ENCODE results near the gene MED13L. TPM values are rescaled to one million over a fixed set of nuclear protein-coding genes. Genes with fewer than 3 reads are reported as not detected.

MED13L gene
- polyA plus RNA-seq, 1 of the 3 experiments (the other 2 are of a cell fraction), result 17.1 TPM

DNA sequence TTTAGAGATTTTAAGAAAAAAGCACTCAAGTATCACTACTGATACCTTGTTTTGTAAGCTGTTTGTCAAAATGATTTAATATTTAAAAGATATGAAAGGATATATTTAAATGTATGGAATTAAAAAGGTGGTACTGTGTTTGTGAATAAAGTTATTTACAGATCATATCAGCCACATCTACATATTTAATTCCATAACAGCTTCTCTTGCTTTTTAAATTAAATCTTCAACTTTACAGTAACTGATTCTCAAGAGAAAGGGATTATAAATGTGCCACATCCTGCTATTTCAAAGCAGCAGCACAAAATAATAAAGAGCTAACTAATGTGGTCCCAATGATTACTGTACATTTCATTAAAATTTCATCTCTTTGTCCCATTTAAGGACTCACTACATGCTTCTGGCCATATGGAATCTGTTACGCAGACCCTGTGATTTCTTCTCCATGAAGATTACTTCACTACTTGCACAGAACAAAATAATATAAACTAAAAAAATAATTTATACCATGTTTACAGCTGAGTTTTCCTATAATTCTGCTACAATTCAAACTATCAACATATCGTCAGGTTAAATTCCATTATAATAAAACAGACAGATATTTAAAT is 117.8 kb downstream of the MED13L start:
- ChIA-PET POLR2A (no interaction called here), CTCF (interaction anchor here (0.7 to 1.9 kb wide), 5 partner anchors 11 to 550 kb away, joined by 3 to 8 read pairs (median 4); no protein-coding TSS in a partner anchor)
- no peaks in the 10 kb centered on the region for H3K27me3 ChIP-seq (ENCODE audit: insufficient read depth)
- H2AFZ ChIP-seq (ENCODE audit: low read depth), result no peak overlapping the region
- H3K9me2 ChIP-seq, result no peaks in the 10 kb centered on the region
- H3K9ac ChIP-seq, result no peak overlapping the region
- peaks cover 100% of the 10 kb centered on the region for H4K20me1 ChIP-seq (ENCODE audit: insufficient read depth)
- peak overlapping the region; percentile 55 to 67; a peak in 3 of 4 replicates for H3K27ac ChIP-seq (ENCODE audit: low read depth in 2 of 2, low read length in 1 of 2)
- TF ChIP-seq TCF12 (IDR thresholded peaks at IDR 0.05) (0 out of 2 replicates have a peak, but pooled peaks have one; percentile 4), MXI1 (IDR thresholded peaks at IDR 0.05; ENCODE audit: low read depth, low read length) (no peak)
- H3K4me2 ChIP-seq, result no peak overlapping the region
- H3K4me3 ChIP-seq (ENCODE audit: low read depth in 2 of 2, low read length in 1 of 2), result no peak overlapping the region
- no peak for DNase-seq
- peaks cover 31% of the 10 kb centered on the region for H3F3A ChIP-seq (replicated peaks; ENCODE audit: insufficient read depth)
- peaks cover 40 to 41% of the 10 kb centered on the region in 2 experiments; a peak in 3 of 4 replicates for H3K4me1 ChIP-seq (ENCODE audit: control insufficient read depth in 1 of 2, insufficient read depth in 2 of 2, low read depth in 1 of 2, low read length in 1 of 2)
- peaks cover 100% of the 10 kb centered on the region for H3K79me2 ChIP-seq (ENCODE audit: insufficient read depth)
- no peaks in the 10 kb centered on the region for H3K36me3 ChIP-seq (replicated peaks in 1 of 2; ENCODE audit: control insufficient read depth in 1 of 2, insufficient read depth in 2 of 2, low read length in 1 of 2)
- 69% methylated on average over 2 of the region's 2 CpGs for WGBS (ENCODE audit: low lambda C conversion rate)
- H3K9me3 ChIP-seq, result no peaks in the 10 kb centered on the region

- ChIA-PET POLR2A (no interaction called here), CTCF (interaction anchor here (1.0 to 1.9 kb wide), 3 partner anchors 18 to 86 kb away, joined by 4 to 8 read pairs (median 4); no protein-coding TSS in a partner anchor)
- no peak overlapping the region for H3K9ac ChIP-seq
- TF ChIP-seq TCF12 (IDR thresholded peaks at IDR 0.05) (peak; percentile 96), FOXM1 (IDR thresholded peaks at IDR 0.05; ENCODE audit: low read depth) (no peak), CHD2 (IDR thresholded peaks at IDR 0.05; ENCODE audit: low read length, partially characterized antibody) (peak; percentile 51), RAD21 (IDR thresholded peaks at IDR 0.05; ENCODE audit: low read length) (no peak), JUND (IDR thresholded peaks at IDR 0.05) (peak; percentile 67), NFIC (IDR thresholded peaks at IDR 0.05; ENCODE audit: borderline replicate concordance) (peak; percentile 92), POLR2AphosphoS5 (IDR thresholded peaks at IDR 0.05; ENCODE audit: low read depth, low read length) (no peak; the same call in 1 of the 2 replicates), MEF2A (IDR thresholded peaks at IDR 0.05; ENCODE audit: borderline replicate concordance, low read depth) (peak; percentile 55; the same call in 1 of the 2 replicates), PBX3 (IDR thresholded peaks at IDR 0.05) (peak; percentile 92), FOXJ3 (CRISPR knock-in tag; IDR thresholded peaks at IDR 0.05) (no peak), RCOR1 (IDR thresholded peaks at IDR 0.05; ENCODE audit: low read length) (peak; percentile 43; the same call in 1 of the 2 replicates), EP300 (IDR thresholded peaks at IDR 0.05; ENCODE audit: borderline replicate concordance in 1 of 2, low read depth in 1 of 2, low read length in 1 of 2) (peak; percentile 48 to 73; a peak in 3 of 4 replicates), GATA2 (CRISPR knock-in tag; IDR thresholded peaks at IDR 0.05) (peak; percentile 14; the same call in 1 of the 2 replicates)
- H3K79me2 ChIP-seq (ENCODE audit: insufficient read depth), result peaks cover 100% of the 10 kb centered on the region
- H3K27ac ChIP-seq (ENCODE audit: low read depth in 2 of 2, low read length in 1 of 2), result peak overlapping the region; percentile 67; a peak in 3 of 4 replicates
- H3K4me1 ChIP-seq (ENCODE audit: control insufficient read depth in 1 of 2, insufficient read depth in 2 of 2, low read depth in 1 of 2, low read length in 1 of 2), result peaks cover 36 to 37% of the 10 kb centered on the region in 2 experiments; a peak in 3 of 4 replicates
- H3F3A ChIP-seq (replicated peaks; ENCODE audit: insufficient read depth), result peaks cover 30% of the 10 kb centered on the region
- WGBS (ENCODE audit: low lambda C conversion rate), result 9% methylated on average over 1 of the region's 1 CpG
- H4K20me1 ChIP-seq (ENCODE audit: insufficient read depth), result peaks cover 100% of the 10 kb centered on the region
- H3K4me3 ChIP-seq (ENCODE audit: low read depth in 2 of 2, low read length in 1 of 2), result no peak overlapping the region
- H3K9me3 ChIP-seq, result no peaks in the 10 kb centered on the region
- no peaks in the 10 kb centered on the region for H3K36me3 ChIP-seq (replicated peaks in 1 of 2; ENCODE audit: control insufficient read depth in 1 of 2, insufficient read depth in 2 of 2, low read length in 1 of 2)
- H3K9me2 ChIP-seq, result no peaks in the 10 kb centered on the region
- no peaks in the 10 kb centered on the region for H3K27me3 ChIP-seq (ENCODE audit: insufficient read depth)
- DNase-seq, result no peak
- H3K4me2 ChIP-seq, result peak overlapping the region; percentile 2; the same call in 1 of the 2 replicates
- H2AFZ ChIP-seq (ENCODE audit: low read depth), result no peak overlapping the region
Measured at GRCh38 chr12:116159175-116159574, 118.3 kb downstream of the MED13L start.

All from SK-N-SH (cell line).